Endothelial cell of umbilical vein (primary cell): Measurements from ENCODE around the gene ZC3H18. TPM values are rescaled to one million over a fixed set of nuclear protein-coding genes. Genes with fewer than 3 reads are reported as not detected.
A peak's percentile ranks its signal among the peaks of the same experiment; 100 is the strongest.

Experiments used
- BruUV-seq: library from RNA; stranded (reverse); fragments of 400-500 nt; replicated peaks from 2 replicates; lab custom pipeline; 2021; lab: Mats Ljungman, UMichigan
- CTCF ChIA-PET: fragments of 300-600, 350-600 bp; sonication (Branson Sonifier 250); formaldehyde crosslinking; loops from one replicate; lab custom pipeline; 2021; ENCODE audit warnings: antibody characterized with exemption, inconsistent platforms; lab: Charles Lee
- POLR2A ChIA-PET: fragments of 300-600, 350-600 bp; sonication (Branson Sonifier 250); formaldehyde crosslinking; loops from one replicate; lab custom pipeline; 2021; ENCODE audit warnings: antibody characterized with exemption, inconsistent platforms; lab: Charles Lee
- DNase-seq: peaks from one replicate; pipeline ENCODE4 v3.0.0-alpha.2; 2011; ENCODE audit warnings: low read depth, low spot score
- FAIRE-seq: peaks from 2 replicates; lab custom pipeline; 2011; peaks lifted over from hg19 to GRCh38; lab: Jason Lieb, UNC
- H2AFZ ChIP-seq: 2 replicates; pipeline ENCODE4 v1.6.0; 2012; ENCODE audit warnings: low read depth, low read length, control low read depth, inconsistent platforms
- H3K27ac ChIP-seq: 2 replicates; pipeline ENCODE4 v1.5.1; 2011; ENCODE audit warnings: low read depth, mild to moderate bottlenecking, control low read depth, low read length, moderate library complexity; ENCODE audit not compliant: insufficient read depth
- H3K27me3 ChIP-seq, 2 experiments: 2 replicates each; pipeline versions ENCODE4 v1.6.0 to v1.6.1; 2011; ENCODE audit warnings: low read length in 2 of 2, mixed read lengths in 1 of 2; ENCODE audit not compliant: control insufficient read depth in 2 of 2, insufficient read depth in 2 of 2
- H3K36me3 ChIP-seq, 2 experiments: 2 replicates in 1 of 2; 3 replicates in 1 of 2; pipeline ENCODE4 v1.5.1; 2011; ENCODE audit warnings: low read length in 2 of 2, mild to moderate bottlenecking in 1 of 2, moderate library complexity in 1 of 2; ENCODE audit not compliant: control insufficient read depth in 2 of 2, insufficient read depth in 2 of 2; ENCODE audit errors: extremely low read depth in 1 of 2
- H3K4me1 ChIP-seq: 3 replicates; pipeline ENCODE4 v1.5.1; 2011; ENCODE audit warnings: mild to moderate bottlenecking, low read length; ENCODE audit not compliant: control insufficient read depth, insufficient read depth; ENCODE audit errors: extremely low read depth
- H3K4me2 ChIP-seq: 2 replicates; pipeline ENCODE4 v1.6.1; 2011; ENCODE audit warnings: low read length, control low read depth, mixed read lengths; ENCODE audit not compliant: insufficient read depth
- H3K4me3 ChIP-seq, 3 experiments: fragments of 200-600 bp in 1 of 3; sonication (generic), shearing (Covaris generic) in 1 of 3; replicated peaks in 1 of 3; 2 replicates each; pipeline ENCODE4 v1.5.1; 2011 to 2016; ENCODE audit warnings: control low read depth in 3 of 3, low read length in 3 of 3, mild to moderate bottlenecking in 2 of 3, inconsistent platforms in 1 of 3, low read depth in 1 of 3, moderate library complexity in 1 of 3; ENCODE audit not compliant: insufficient read depth in 1 of 3
- H3K79me2 ChIP-seq: 2 replicates; pipeline ENCODE4 v1.6.0; 2012; ENCODE audit warnings: low read length, inconsistent platforms; ENCODE audit not compliant: control insufficient read depth, insufficient read depth
- H3K9ac ChIP-seq: replicated peaks from 2 replicates; pipeline ENCODE3; 2011; ENCODE audit warnings: low read length, control low read depth; ENCODE audit not compliant: insufficient read depth; ENCODE audit errors: extremely low read depth
- H3K9me1 ChIP-seq: replicated peaks from 3 replicates; pipeline ENCODE4 v1.6.0; 2011; ENCODE audit warnings: mild to moderate bottlenecking, low read length; ENCODE audit not compliant: control insufficient read depth, insufficient read depth; ENCODE audit errors: extremely low read depth
- H3K9me3 ChIP-seq: replicated peaks from 2 replicates; pipeline ENCODE4 v1.5.1; 2012; ENCODE audit warnings: low read length, inconsistent platforms; ENCODE audit not compliant: control insufficient read depth, insufficient read depth
- H4K20me1 ChIP-seq: replicated peaks from 2 replicates; pipeline ENCODE3; 2011; ENCODE audit warnings: mild to moderate bottlenecking, low read length; ENCODE audit not compliant: control insufficient read depth, insufficient read depth; ENCODE audit errors: extremely low read depth
- EZH2 ChIP-seq: IDR thresholded peaks from 2 replicates; pipeline ENCODE4 v1.6.1; 2012; ENCODE audit warnings: borderline replicate concordance, low read depth, mild to moderate bottlenecking, moderate library complexity, low read length, inconsistent platforms; ENCODE audit not compliant: severe bottlenecking
- FOS ChIP-seq: IDR thresholded peaks from 2 replicates; pipeline ENCODE4 v1.6.1; 2011; ENCODE audit warnings: mild to moderate bottlenecking, low read length, moderate library complexity, borderline replicate concordance; ENCODE audit not compliant: insufficient read depth
- GATA2 ChIP-seq: IDR thresholded peaks from 2 replicates; pipeline ENCODE4 v1.7.0; 2011; ENCODE audit warnings: low read depth, mild to moderate bottlenecking, moderate library complexity, mixed read lengths, low read length; ENCODE audit not compliant: insufficient read length, insufficient read depth
- JUN ChIP-seq: IDR thresholded peaks from 2 replicates; pipeline ENCODE4 v1.6.1; 2011; ENCODE audit warnings: borderline replicate concordance, low read depth; ENCODE audit not compliant: insufficient read length, insufficient read depth
- MYC ChIP-seq: IDR thresholded peaks from one replicate; pipeline ENCODE4 v1.6.1; 2011; ENCODE audit warnings: mild to moderate bottlenecking, low read depth, low read length
- POLR2A ChIP-seq: IDR thresholded peaks from 2 replicates; pipeline ENCODE4 v1.6.1; 2012; ENCODE audit warnings: low read depth, mild to moderate bottlenecking, control low read depth, low read length
- POLR2AphosphoS5 ChIP-seq: IDR thresholded peaks from 2 replicates; pipeline ENCODE4 v1.6.1; 2012; ENCODE audit warnings: low read depth, mild to moderate bottlenecking, control low read depth, low read length, moderate library complexity; ENCODE audit not compliant: insufficient read depth
- dilution Hi-C: fragments of 300-500 bp; cut with MboI; formaldehyde crosslinking; loops from one replicate; pipeline ENCODE4 v1.15.0; 2019; ENCODE audit warnings: low sequenced_read_pairs; ENCODE audit not compliant: extremely low pct_ligation_motif_present
- intact Hi-C: fragments of 100-400 bp; cut with micrococcal nuclease; formaldehyde crosslinking; loops from one replicate; pipeline ENCODE4 v1.10.0; 2022
- polyA plus RNA-seq, 4 experiments: library from polyadenylated mRNA; depleted of rRNA in 3 of 4; stranded (reverse) in 3 of 4; unstranded in 1 of 4; fragments of >200 nt; gene quantifications; 2 replicates each; pipeline versions ENCODE4 v1.2.1 to v1.2.3, GENCODE V29; 2011 to 2012; ENCODE audit warnings: missing spikeins in 1 of 4
- total RNA-seq: library from RNA; stranded (reverse); gene quantifications from 2 replicates; pipeline ENCODE4 v1.2.3, GENCODE V29; 2021
- TF ChIP-seq, protein P1 (sequence below): IDR thresholded peaks from 2 replicates; pipeline ENCODE4 v1.6.1; 2011; ENCODE audit not compliant: insufficient read depth, insufficient read length
- TF ChIP-seq, protein P2 (sequence below), 2 donors: IDR thresholded peaks; 1 replicate in 1 of 2; 2 replicates in 1 of 2; pipeline ENCODE4 v1.5.1; 2011; ENCODE audit warnings: low read length in 2 of 2, mild to moderate bottlenecking in 2 of 2, moderate library complexity in 2 of 2, control low read depth in 1 of 2, inconsistent platforms in 1 of 2, low read depth in 1 of 2; ENCODE audit not compliant: insufficient read depth in 1 of 2; ENCODE audit errors: extremely low read depth in 1 of 2

ZC3H18 gene
- total and polyA plus RNA-seq, 2 donors (not counting 3 experiments of a cell fraction or from before 2014, with no cell fraction given): 12.1 to 52.8 TPM

DNA sequence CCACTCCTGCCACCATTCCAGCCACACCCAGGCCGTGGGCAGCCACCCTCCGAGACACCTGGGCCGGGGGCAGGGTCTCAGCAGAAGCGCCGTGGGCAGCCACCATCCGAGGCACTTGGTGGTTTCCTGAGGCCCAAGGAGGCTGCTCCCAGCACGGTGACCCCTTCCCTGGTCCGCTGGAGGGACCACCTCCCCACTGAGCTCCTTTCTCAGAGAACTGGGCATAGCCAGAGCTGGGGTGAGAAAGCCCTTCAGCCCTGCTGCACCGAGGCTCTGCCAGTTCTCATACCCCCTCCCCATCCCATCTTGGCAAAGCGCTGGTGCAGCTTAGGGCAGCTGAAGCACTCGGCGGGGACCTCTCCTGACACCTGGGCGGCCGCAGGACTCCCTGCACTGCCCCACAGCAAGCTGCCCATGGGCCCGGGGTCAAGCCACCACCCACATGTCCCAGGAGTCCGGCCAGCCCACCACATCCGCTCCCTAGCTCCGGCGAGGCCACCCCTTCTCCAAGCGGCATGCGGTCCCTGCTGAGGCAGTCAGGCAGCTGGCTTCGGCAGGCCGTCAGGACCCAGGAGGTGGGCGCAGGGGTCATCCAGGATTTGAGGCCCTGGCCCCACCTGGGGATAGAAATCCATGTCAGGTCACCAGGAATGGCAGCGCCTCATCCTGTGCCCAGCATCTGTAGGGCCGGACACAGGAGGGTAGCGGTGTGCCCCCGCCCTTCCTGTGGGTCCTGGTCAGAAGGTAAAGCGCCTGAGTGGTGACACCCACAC lies 82.0 kb downstream of the ZC3H18 start:
- H4K20me1 ChIP-seq: no peaks in the 10 kb centered on the region
- no peak overlapping the region for H3K9ac ChIP-seq
- no peaks in the 10 kb centered on the region for H3K27me3 ChIP-seq
- dilution Hi-C loops: no loop called here
- no peak overlapping the region for H3K4me3 ChIP-seq
- H3K4me2 ChIP-seq: no peak overlapping the region
- H2AFZ ChIP-seq: no peak overlapping the region
- POLR2A ChIA-PET: no interaction called here
- intact Hi-C loops: no loop called here
- FAIRE-seq (no peak), DNase-seq (no peak)
- TSS peak; percentile 39 for BruUV-seq
- H3K9me3 ChIP-seq: no peaks in the 10 kb centered on the region
- no peaks in the 10 kb centered on the region for H3K9me1 ChIP-seq
- H3K4me1 ChIP-seq: peaks cover 13% of the 10 kb centered on the region
- CTCF ChIA-PET: interaction anchor here (0.6 kb wide), 1 partner anchor 15 kb away, joined by 3 read pairs; no protein-coding TSS in a partner anchor
- H3K79me2 ChIP-seq: no peaks in the 10 kb centered on the region
- TF ChIP-seq JUN (no peak), MYC (no peak), POLR2A (no peak), GATA2 (no peak), POLR2AphosphoS5 (no peak), EZH2 (no peak), FOS (no peak)
- TF ChIP-seq, protein P1, sequence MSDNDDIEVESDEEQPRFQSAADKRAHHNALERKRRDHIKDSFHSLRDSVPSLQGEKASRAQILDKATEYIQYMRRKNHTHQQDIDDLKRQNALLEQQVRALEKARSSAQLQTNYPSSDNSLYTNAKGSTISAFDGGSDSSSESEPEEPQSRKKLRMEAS: no peak
- TF ChIP-seq, protein P2, sequence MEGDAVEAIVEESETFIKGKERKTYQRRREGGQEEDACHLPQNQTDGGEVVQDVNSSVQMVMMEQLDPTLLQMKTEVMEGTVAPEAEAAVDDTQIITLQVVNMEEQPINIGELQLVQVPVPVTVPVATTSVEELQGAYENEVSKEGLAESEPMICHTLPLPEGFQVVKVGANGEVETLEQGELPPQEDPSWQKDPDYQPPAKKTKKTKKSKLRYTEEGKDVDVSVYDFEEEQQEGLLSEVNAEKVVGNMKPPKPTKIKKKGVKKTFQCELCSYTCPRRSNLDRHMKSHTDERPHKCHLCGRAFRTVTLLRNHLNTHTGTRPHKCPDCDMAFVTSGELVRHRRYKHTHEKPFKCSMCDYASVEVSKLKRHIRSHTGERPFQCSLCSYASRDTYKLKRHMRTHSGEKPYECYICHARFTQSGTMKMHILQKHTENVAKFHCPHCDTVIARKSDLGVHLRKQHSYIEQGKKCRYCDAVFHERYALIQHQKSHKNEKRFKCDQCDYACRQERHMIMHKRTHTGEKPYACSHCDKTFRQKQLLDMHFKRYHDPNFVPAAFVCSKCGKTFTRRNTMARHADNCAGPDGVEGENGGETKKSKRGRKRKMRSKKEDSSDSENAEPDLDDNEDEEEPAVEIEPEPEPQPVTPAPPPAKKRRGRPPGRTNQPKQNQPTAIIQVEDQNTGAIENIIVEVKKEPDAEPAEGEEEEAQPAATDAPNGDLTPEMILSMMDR (IDR thresholded peaks at IDR 0.05; ENCODE audit: extremely low read depth in 1 of 2, insufficient read depth in 1 of 2, low read depth in 1 of 2, low read length in 2 of 2): no peak
- H3K27ac ChIP-seq: no peak overlapping the region
- H3K36me3 ChIP-seq: peaks cover 3 to 17% of the 10 kb centered on the region in 2 experiments
